Neuron (in vitro differentiated cells): ENCODE measurements around the gene UST.
"Not testable (repeated sequence)": the region's sequence is repeated elsewhere in the genome, so short reads cannot be mapped to it uniquely, and the experiment has no call there.

ENCODE experiments used
- H2AFZ ChIP-seq: one replicate; pipeline ENCODE4 v1.6.1; 2013; ENCODE audit warnings: low read depth, mild to moderate bottlenecking, inconsistent platforms, low read length, moderate library complexity
- H3K27me3 ChIP-seq: one replicate; pipeline ENCODE4 v1.6.1; 2013; ENCODE audit warnings: low read length; ENCODE audit not compliant: insufficient read depth
- H3K36me3 ChIP-seq: one replicate; pipeline ENCODE4 v1.6.1; 2013; ENCODE audit warnings: low read length; ENCODE audit not compliant: insufficient read depth
- H3K4me1 ChIP-seq: one replicate; pipeline ENCODE4 v1.6.1; 2013; ENCODE audit warnings: low read length; ENCODE audit not compliant: insufficient read depth
- H3K4me3 ChIP-seq: 2 replicates; pipeline ENCODE4 v1.5.1; 2013; ENCODE audit warnings: mild to moderate bottlenecking, low read length, moderate library complexity
- H3K9me3 ChIP-seq: one replicate; pipeline ENCODE4 v1.6.1; 2013; ENCODE audit warnings: low read length

Gene UST

DNA sequence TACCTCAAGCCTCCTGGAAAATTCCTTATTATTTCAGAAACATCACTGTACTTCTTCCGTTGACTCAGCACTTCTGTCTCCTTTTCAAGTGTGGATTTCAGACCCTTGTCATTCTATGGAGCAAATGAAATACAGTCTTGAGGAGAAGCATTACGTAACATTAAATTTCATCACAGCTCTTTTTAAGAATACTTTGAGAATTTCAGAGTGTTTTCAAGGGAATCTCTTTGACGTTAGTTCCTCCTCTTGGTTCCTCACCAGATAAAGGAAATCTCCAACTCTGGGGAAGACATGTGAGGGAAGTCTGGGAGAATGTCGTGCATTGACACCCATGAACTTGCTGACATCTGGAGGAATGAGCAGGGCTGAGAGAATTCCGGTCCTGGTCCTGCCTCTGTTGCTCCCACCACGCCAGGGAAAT is 32.3 kb downstream of the UST start:
- Histone ChIP-seq H2AFZ (no peak overlapping the region), H3K4me3 (no peak overlapping the region), H3K4me1 (no peaks in the 10 kb centered on the region), H3K36me3 (no peaks in the 10 kb centered on the region), H3K27me3 (no peaks in the 10 kb centered on the region), H3K9me3 (no peaks in the 10 kb centered on the region)

DNA sequence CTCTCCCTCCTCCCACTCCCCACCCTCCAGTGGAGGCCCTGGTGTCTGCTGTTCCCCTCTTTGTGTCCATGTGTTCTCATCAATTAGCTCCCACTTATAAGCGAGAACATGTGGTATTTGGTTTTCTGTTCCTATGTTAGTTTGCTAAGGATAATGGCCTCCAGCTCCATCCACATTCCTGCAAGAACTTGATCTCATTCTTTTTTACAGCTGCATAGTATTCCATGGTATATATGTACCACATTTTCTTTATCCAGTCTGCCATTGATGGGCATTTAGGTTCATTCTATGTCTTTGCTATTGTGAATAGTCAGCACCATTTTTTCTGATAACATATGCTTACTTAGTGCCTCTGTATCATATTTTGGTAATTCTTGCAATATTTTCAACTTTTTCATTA is 33.6 kb downstream of the UST start:
- not testable (repeated sequence) for H3K4me1 ChIP-seq, H2AFZ ChIP-seq, H3K9me3 ChIP-seq, H3K4me3 ChIP-seq, H3K36me3 ChIP-seq, H3K27me3 ChIP-seq

DNA sequence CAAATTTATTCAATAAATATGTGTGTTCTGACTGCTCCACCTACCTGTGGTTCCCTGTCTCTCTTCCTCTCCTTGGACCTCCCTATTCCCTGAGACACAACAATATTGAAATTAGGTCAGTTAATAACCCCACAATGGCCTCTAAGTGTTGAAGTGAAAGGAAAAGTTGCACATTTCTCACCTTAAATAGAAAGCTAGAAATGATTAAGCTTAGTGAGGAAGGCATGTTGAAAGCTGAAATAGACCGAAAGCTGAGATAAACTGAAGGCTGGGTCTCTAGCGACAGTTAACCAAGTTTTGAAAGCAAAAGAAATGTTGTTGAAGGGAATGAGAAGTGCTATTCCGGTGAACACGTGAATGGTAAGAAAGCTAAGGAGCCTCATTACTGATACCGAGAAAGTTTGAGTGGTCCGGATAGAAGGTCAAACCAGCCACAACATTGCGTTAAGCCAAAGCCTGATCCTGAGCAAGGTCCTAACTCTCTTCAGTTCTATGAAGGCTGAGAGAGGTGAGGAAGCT is 34.1 kb downstream of the UST start:
- H3K36me3 ChIP-seq, result no peaks in the 10 kb centered on the region
- no peaks in the 10 kb centered on the region for H3K9me3 ChIP-seq
- H2AFZ ChIP-seq, result no peak overlapping the region

DNA sequence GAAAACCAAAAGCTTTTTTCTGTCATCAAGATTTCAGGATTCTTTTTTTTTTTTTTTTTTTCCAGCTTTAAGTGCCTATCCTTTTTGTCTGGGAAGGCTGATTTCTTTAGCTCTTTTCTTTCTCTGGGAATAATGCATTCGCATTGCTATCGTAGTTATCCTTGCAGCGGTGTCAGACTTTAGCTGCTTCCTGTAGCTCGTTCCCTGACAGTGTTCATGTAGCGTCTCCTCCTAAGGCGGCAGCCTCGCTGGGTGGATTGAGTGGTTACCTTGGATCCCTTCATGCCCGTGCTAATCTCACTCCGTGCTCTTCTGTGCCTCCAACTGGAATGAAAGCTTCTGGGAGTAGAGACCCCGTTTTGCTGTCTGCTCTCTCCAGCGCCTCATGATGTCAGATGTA is 43.1 kb downstream of the UST start:
- no peaks in the 10 kb centered on the region for H3K4me1 ChIP-seq
- peaks cover 2% of the 10 kb centered on the region for H3K9me3 ChIP-seq
- no peaks in the 10 kb centered on the region for H3K36me3 ChIP-seq
- H3K27me3 ChIP-seq, result no peaks in the 10 kb centered on the region
- no peak overlapping the region for H3K4me3 ChIP-seq
- H2AFZ ChIP-seq, result no peak overlapping the region

More for the DNA sequence above, 34.1 kb downstream of the UST start:
- H3K4me3 ChIP-seq, result no peak overlapping the region
- H3K27me3 ChIP-seq, result no peaks in the 10 kb centered on the region
- H3K4me1 ChIP-seq, result no peaks in the 10 kb centered on the region

DNA sequence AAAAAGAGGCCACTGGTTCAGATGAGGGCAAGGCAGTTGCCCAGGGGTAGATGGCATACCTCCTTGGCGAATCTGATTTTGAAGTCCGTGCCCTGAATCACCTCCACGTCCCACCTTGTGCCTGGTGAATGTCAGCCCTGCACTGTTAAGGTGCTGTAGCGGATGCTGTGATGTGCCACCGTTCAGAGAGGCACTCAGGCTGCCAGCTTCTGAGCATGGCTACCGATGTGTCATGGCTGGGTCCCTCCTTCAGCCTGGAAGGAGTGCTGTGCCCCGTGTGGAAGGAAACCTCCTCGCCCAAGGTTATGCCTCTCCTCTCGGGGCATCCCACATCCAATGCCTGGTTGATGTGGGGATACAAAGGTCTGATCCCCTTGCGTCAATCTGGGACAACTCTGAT is 43.6 kb downstream of the UST start:
- Histone ChIP-seq H3K36me3 (no peaks in the 10 kb centered on the region), H3K4me3 (no peak overlapping the region), H3K4me1 (no peaks in the 10 kb centered on the region), H2AFZ (no peak overlapping the region), H3K27me3 (no peaks in the 10 kb centered on the region), H3K9me3 (peaks cover 2% of the 10 kb centered on the region)

DNA sequence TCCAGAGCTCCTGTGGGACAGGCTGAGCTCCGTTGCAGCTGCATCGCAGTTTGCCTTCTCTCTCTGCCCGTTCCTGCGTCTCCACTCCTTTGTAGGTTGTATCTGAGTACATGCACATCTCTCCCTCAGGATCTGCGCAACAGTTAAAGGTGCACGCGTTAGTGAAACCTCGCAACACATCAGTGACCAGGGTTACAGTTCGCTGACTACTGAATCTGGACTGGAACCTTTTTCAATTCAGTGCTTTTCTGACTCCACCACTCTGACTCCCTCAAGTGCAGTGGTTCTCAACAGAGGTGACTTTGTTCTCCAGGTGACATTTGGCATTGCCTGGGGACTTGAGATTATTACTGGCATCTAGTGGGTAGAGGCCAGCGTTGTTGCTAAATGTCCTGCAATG is 44.0 kb downstream of the UST start:
- H3K4me1 ChIP-seq, result no peaks in the 10 kb centered on the region
- peaks cover 2% of the 10 kb centered on the region for H3K9me3 ChIP-seq
- no peak overlapping the region for H2AFZ ChIP-seq
- no peak overlapping the region for H3K4me3 ChIP-seq
- H3K27me3 ChIP-seq, result no peaks in the 10 kb centered on the region
- H3K36me3 ChIP-seq, result no peaks in the 10 kb centered on the region

DNA sequence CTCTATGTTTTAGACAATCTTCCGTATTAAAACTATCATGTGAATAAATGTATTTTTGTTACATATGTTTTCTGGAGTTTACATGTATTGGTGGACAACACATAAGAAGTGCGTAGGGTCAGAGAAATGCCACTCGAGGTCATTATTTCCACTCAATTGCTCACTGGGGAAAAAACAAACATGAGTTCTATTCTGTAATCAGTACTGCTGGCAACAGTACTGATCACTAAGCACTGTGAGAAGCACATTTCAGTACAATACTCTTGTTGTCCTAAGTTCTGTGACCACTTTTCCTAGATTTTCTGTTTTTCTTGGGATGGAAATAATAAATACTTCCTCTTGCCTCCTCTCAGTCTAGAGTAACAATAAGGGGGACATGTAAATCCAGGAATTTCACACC is 44.5 kb downstream of the UST start:
- Histone ChIP-seq H3K27me3 (no peaks in the 10 kb centered on the region), H3K36me3 (no peaks in the 10 kb centered on the region), H3K9me3 (peaks cover 2% of the 10 kb centered on the region), H2AFZ (no peak overlapping the region), H3K4me3 (no peak overlapping the region), H3K4me1 (no peaks in the 10 kb centered on the region)

DNA sequence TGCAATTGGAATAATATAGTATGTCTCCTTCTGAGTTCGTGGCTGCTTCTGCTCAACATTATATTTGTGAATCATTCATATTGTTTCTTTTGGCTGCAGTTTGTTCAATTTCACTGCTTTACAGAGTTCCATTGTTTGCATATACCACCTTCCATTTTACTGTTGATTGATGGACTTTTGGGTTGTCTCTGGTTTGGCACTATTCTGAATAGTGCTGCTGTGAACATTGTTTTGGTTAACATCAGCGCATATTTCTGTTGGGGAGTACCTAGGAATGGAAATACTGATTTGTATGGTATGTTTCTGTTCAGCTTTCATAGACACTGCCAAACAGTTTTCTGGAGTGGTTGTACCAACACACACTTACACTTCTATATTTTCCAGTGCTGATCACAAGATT is 46.9 kb downstream of the UST start:
- no peaks in the 10 kb centered on the region for H3K4me1 ChIP-seq
- no peak overlapping the region for H3K4me3 ChIP-seq
- no peaks in the 10 kb centered on the region for H3K36me3 ChIP-seq
- no peak overlapping the region for H2AFZ ChIP-seq
- H3K27me3 ChIP-seq, result no peaks in the 10 kb centered on the region
- H3K9me3 ChIP-seq, result peaks cover 2% of the 10 kb centered on the region

DNA sequence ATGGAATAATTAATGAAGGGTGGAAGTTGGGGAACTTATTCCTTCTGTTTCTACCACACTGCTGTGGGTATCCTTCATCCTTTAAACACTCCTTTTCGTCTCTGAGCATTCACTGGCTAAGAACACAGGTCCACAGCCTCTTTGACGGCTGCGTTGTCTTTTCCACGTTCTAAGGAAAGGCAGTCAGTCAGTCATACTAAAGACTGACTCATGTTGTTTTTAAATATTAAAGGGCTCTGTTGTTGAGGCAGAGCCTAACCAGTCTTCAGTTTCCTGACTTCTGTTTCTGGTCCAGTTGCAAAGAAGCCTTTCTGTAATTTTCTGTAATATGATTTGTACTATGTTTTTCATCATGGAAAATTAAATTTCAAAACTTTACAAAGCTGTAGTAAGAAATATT is 48.0 kb downstream of the UST start:
- H3K27me3 ChIP-seq, result no peaks in the 10 kb centered on the region
- no peak overlapping the region for H2AFZ ChIP-seq
- H3K9me3 ChIP-seq, result peaks cover 2% of the 10 kb centered on the region
- no peaks in the 10 kb centered on the region for H3K4me1 ChIP-seq
- no peak overlapping the region for H3K4me3 ChIP-seq
- no peaks in the 10 kb centered on the region for H3K36me3 ChIP-seq

DNA sequence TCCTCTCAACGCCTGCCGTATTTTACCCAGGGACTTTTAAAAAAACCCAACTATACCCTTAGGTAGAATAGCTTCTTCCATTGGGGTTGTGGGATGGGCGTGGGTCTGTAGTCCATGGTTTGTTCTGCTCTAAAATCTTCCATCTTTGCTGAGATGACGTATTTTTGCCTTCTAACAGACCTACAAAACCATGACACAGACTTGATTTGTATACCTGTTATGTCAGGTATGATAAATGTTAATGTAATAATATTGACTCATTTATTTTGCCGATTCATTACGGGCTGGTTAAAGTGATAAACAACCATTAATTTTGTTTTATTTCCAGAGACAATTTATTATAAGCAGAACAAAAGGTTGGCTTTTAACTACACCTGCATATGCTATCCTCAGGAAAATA is 48.7 kb downstream of the UST start:
- H3K9me3 ChIP-seq, result peaks cover 2% of the 10 kb centered on the region
- H3K4me1 ChIP-seq, result no peaks in the 10 kb centered on the region
- H3K4me3 ChIP-seq, result no peak overlapping the region
- H2AFZ ChIP-seq, result no peak overlapping the region
- no peaks in the 10 kb centered on the region for H3K36me3 ChIP-seq
- no peaks in the 10 kb centered on the region for H3K27me3 ChIP-seq

DNA sequence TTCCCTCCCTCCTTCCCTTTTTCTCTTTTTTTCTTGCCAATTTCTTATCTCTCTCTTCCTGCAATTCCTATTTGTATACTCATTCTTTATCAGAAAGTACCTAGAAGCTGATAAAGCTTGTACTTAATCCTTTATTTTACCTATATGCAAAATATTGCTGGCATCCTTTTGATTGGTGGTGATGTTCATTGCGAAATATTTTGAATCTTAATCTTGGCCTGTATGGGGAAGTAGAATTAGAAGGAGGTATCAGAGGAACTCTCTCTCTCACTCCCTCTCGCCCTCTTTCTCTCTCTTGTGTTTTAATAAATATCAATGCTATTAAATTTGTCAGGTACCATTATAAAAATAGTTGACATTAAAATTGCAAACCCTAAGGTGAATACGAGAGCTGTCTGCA is 52.8 kb downstream of the UST start:
- H3K4me1 ChIP-seq, result no peaks in the 10 kb centered on the region
- H2AFZ ChIP-seq, result no peak overlapping the region
- no peaks in the 10 kb centered on the region for H3K36me3 ChIP-seq
- H3K9me3 ChIP-seq, result no peaks in the 10 kb centered on the region
- no peak overlapping the region for H3K4me3 ChIP-seq
- no peaks in the 10 kb centered on the region for H3K27me3 ChIP-seq

DNA sequence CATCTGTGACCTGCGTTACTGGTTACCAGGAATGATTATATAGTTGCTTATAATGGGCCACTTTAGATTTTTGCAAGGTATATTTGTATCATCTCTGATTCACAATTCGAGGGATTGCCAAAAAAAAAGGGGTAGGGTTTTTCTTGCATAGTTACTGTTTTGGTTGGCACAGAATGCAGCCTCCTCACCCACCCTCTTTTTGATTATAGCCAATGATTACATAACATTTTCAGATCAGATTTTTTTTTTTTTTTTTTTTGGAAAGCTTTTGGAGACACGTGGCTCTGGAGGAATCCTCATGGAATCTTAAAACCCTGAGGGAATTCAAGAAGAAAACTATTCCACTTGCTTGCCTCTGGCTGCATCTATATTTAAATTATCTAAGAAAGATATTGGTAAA is 53.7 kb downstream of the UST start:
- no peaks in the 10 kb centered on the region for H3K9me3 ChIP-seq
- no peaks in the 10 kb centered on the region for H3K4me1 ChIP-seq
- H2AFZ ChIP-seq, result no peak overlapping the region
- H3K36me3 ChIP-seq, result no peaks in the 10 kb centered on the region
- no peak overlapping the region for H3K4me3 ChIP-seq
- no peaks in the 10 kb centered on the region for H3K27me3 ChIP-seq

DNA sequence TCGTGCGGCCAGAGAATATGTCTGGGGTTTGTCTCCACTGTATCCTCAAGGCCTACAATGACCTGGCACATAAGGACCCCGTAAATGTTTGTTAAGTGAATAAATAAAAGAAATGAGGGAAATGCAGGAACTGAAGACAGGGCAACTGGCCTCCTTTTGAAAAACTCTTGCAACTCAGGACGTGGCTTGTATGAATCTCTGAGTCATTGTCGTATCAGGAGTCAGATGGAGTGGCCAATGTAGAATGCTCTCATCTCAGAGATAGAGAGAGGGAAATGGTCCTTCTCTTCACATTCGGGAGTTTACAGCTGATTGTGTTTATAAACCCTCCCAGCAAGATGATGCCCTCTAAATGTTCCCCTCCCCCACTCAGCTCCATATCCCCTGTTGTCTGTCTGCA is 57.1 kb downstream of the UST start:
- no peaks in the 10 kb centered on the region for H3K36me3 ChIP-seq
- no peaks in the 10 kb centered on the region for H3K4me1 ChIP-seq
- no peaks in the 10 kb centered on the region for H3K27me3 ChIP-seq

DNA sequence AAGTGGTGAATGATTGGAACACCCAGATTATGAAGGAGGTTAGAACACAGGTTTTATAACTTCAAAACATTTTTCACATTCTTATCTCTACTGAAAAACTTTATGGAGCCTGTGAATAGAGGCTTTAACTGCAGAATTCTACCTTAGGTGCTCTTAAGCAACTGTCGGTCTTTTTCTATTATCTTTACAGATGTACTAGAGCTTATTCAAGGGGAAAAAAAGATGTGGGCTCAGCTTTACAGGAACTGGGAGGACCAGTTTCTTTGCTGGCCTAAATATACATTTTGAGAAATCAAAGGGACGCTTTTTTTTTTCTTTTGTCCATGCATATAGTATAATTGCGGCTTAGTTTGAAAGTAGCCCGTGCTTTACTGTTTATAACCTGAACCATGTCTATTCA is 58.9 kb downstream of the UST start:
- Histone ChIP-seq H3K4me1 (no peaks in the 10 kb centered on the region), H2AFZ (no peak overlapping the region), H3K9me3 (no peaks in the 10 kb centered on the region), H3K4me3 (no peak overlapping the region), H3K36me3 (no peaks in the 10 kb centered on the region), H3K27me3 (no peaks in the 10 kb centered on the region)

More for the DNA sequence above, 57.1 kb downstream of the UST start:
- no peak overlapping the region for H3K4me3 ChIP-seq
- no peak overlapping the region for H2AFZ ChIP-seq
- H3K9me3 ChIP-seq, result no peaks in the 10 kb centered on the region
